ENCODE data around the gene FLACC1.

DNA sequence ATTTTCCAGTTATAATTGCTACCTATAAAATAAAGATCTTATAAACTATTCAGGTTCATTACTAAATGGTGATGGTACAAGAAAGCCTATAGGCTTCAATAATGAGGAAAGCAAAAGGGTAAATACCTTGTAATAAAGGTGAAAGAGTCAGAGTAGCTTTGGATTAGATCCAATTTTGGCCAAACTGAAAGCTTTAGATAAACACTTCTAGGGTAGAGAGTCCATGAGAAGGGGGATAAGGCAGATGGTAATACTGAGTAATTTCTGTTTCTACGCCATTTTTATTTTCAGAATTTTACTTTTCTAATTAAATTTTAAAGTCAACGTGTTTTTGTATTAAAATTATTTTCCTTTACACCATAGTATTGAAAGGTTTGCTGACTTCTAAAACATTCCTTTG, 87.4 kb downstream of the FLACC1 start:
- TF ChIP-seq SIN3A (IDR thresholded peaks at IDR 0.05; ENCODE audit: borderline replicate concordance, insufficient read depth, low read length) (no peak), POLR2AphosphoS5 (IDR thresholded peaks at IDR 0.05; ENCODE audit: low read depth, low read length) (no peak)
